ENCODE data around the gene ABCA4. TPM values are rescaled to one million over a fixed set of nuclear protein-coding genes. Genes with fewer than 3 reads are reported as not detected.

The ABCA4 gene
- total RNA-seq, 2 experiments from 2014 or later, result 0.14 to 0.18 TPM

DNA sequence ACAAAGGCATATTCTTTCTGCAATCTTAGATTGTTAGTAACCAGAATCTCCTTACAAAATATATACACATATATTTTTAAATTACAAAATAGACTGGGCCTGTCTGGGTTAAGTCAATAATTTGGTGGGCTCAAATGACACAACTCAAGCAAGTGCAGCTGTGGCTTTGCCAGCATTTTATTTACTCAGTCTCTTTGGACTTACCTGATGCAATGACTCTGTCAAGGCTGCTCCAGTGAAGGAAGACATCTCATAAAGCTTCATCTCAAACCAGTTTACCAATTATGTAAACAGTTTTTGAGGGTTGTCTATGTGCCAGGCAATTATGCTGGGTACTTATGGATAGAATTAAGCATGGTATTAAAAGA lies 22.8 kb upstream of the ABCA4 start:
- Mint-ChIP-seq H3K4me1 (no peaks in the 10 kb centered on the region), H3K27me3 (peaks cover 2% of the 10 kb centered on the region), H3K4me3 (no peak overlapping the region), H3K9me3 (ENCODE audit: low read depth) (no peaks in the 10 kb centered on the region), H3K27ac (no peak overlapping the region), H3K36me3 (ENCODE audit: low read depth) (no peaks in the 10 kb centered on the region)
- ChIA-PET POLR2A (no interaction called here), CTCF (interaction anchor here (0.6 kb wide), 1 partner anchor 320 kb away, joined by 3 read pairs; no protein-coding TSS in a partner anchor)
- intact Hi-C loops (cut with DNase I, micrococcal nuclease), result no loop called here
- DNase-seq (no peak), ATAC-seq (no peak)

DNA sequence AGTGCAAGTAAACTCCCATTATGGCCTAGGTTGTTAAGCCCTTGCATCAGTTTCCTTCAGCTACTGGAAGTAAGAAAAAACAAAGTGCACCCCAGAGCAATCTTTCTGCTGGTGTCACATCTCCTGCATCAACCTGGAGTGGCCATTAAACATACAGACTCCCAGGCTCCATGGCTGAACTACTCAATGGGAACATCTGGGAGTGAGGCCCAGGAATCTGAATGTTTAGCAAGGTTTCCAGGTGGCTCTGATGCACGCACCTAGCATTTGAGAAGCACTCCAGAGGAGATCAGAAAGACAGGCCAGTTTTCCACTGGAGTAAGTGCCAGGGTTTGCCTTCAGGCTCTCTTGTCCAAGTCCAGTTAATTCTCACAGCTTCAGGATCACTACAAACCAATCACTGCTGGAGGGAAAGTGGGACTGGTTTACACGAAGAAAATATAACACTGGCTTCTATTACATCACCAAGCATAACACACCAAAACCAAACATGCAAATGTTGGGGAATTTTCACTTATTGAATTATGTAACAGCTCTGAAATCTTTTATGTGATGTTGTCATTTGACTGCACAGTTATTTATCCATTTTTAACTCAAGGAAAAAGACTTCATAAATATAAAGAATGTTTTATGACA lies 22.3 kb upstream of the ABCA4 start:
- POLR2A ChIA-PET, result no interaction called here
- Mint-ChIP-seq H3K9me3 (ENCODE audit: low read depth) (no peaks in the 10 kb centered on the region), H3K36me3 (ENCODE audit: low read depth) (no peaks in the 10 kb centered on the region), H3K4me1 (no peaks in the 10 kb centered on the region), H3K27ac (no peak overlapping the region), H3K4me3 (no peak overlapping the region), H3K27me3 (peaks cover 2% of the 10 kb centered on the region)
- DNase-seq, result no peak
- CTCF ChIA-PET, result interaction anchor here (0.6 kb wide), 1 partner anchor 320 kb away, joined by 3 read pairs; no protein-coding TSS in a partner anchor
- no peak for ATAC-seq
- intact Hi-C loops (cut with DNase I, micrococcal nuclease), result no loop called here

DNA sequence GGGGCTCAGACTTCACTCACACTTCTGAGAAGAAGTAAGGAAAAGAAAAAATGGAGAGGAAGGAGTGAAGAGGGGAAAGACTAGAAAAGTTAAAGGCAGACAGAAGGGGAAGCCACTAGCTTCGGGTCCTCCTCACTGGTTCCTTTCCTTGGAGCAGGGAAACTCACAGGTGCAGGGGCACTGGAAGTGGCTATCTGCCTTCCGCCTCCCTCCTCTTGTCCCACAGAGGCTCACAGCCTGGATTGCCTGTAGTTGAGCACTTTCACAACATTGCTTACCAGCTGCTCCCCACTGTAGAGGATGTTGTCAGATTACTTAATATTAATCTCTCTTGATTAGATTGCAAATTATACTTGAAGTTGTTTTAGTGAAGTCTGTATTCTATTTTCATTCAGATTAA lies 21.6 kb upstream of the ABCA4 start:
- DNase-seq (no peak), ATAC-seq (no peak)
- Mint-ChIP-seq H3K9me3 (ENCODE audit: low read depth) (no peaks in the 10 kb centered on the region), H3K27ac (no peak overlapping the region), H3K4me1 (no peaks in the 10 kb centered on the region), H3K27me3 (peaks cover 2% of the 10 kb centered on the region), H3K4me3 (no peak overlapping the region), H3K36me3 (ENCODE audit: low read depth) (no peaks in the 10 kb centered on the region)
- POLR2A ChIA-PET, result no interaction called here
- CTCF ChIA-PET, result no interaction called here
- intact Hi-C loops (cut with DNase I, micrococcal nuclease), result no loop called here

DNA sequence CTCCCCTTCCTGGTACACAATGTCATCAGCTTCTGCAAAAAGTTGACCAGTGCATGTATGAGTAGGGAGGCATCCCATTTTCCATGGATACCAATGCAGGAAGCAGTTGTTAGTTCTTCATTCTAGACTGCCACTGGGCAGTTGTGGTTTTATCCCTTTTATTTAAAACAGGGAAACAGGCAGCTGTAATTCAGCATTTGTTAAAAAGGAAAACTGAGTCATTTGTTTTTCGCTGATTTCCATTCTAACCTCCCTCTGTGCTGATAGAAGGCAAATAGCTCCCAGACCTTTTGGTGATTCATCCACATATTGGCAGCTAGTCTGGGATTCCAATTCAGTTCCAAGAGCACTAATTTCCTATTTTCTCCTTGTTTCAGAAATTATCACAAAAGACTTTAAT lies 21.1 kb upstream of the ABCA4 start:
- Mint-ChIP-seq H3K27me3 (peaks cover 2% of the 10 kb centered on the region), H3K4me1 (no peaks in the 10 kb centered on the region), H3K9me3 (ENCODE audit: low read depth) (no peaks in the 10 kb centered on the region), H3K36me3 (ENCODE audit: low read depth) (no peaks in the 10 kb centered on the region), H3K27ac (no peak overlapping the region), H3K4me3 (no peak overlapping the region)
- POLR2A ChIA-PET, result no interaction called here
- ATAC-seq (no peak), DNase-seq (no peak)
- intact Hi-C loops (cut with DNase I, micrococcal nuclease), result no loop called here
- CTCF ChIA-PET, result no interaction called here

DNA sequence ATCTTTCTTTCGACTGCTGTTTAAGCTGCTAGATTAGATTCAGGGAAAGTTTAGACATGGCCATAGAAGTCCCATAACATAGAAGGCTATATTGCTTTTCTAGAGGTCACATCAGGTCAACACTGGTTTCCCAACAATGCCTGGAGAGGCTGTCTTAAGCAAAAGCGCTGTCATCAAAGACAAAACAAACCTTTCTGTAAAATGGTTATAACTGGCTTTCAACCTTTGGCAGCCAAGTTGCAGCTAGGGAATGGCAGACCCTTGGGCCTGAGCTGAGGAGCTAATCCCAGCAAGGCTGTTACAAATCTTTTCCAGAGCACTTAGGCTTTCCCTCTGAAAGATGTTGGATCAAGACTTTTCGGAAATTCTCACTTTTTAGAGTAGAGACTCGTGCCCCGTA lies 11.2 kb upstream of the ABCA4 start:
- POLR2A ChIA-PET, result interaction anchor here (0.7 kb wide), 1 partner anchor 55 kb away, joined by 3 read pairs; no protein-coding TSS in a partner anchor
- CTCF ChIA-PET, result no interaction called here

DNA sequence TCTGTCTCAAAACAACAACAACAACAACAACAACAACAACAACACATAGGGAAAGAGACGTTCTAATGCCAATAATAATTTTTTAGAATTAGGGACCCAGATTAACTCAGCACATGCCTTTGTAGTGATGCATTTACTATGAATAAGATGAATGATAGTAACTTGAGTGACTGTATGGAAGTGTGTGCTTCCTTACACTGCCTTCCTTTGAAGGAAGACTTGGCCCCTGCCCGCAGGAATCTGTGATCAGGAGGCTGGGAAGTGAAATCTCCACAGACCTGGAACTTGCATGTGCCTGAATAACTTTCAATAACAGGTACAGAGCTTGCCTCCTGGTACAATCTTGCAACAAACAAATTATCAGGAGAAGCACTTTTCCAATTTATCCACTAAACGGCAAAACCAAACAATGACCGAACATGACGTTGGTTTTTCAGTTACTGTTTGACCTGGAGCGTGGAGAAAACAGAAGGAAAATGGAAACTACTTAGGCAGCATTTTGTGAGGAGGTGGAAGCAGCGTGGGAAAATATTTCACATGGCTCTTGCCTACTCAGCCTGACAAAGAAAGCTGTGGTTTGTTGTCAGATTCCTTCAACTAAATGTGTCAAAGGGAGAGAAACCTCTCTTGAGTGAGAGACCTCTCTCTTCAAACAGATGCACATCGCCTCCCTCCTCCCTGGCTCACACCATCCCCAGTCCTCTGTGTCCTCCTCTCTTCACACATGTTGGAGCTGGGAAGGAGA lies 10.1 kb upstream of the ABCA4 start:
- Mint-ChIP-seq H3K9me3 (ENCODE audit: low read depth) (peaks cover 6% of the 10 kb centered on the region), H3K4me1 (no peaks in the 10 kb centered on the region), H3K4me3 (no peak overlapping the region), H3K27ac (no peak overlapping the region), H3K36me3 (ENCODE audit: low read depth) (no peaks in the 10 kb centered on the region), H3K27me3 (peaks cover 9% of the 10 kb centered on the region)
- CTCF ChIA-PET, result no interaction called here
- POLR2A ChIA-PET, result no interaction called here
- ATAC-seq, result no peak
- intact Hi-C loops (cut with DNase I, micrococcal nuclease), result no loop called here
- no peak for DNase-seq

More for the DNA sequence above, 11.2 kb upstream of the ABCA4 start:
- intact Hi-C loops (cut with DNase I, micrococcal nuclease), result no loop called here
- Mint-ChIP-seq H3K27ac (no peak overlapping the region), H3K4me3 (no peak overlapping the region), H3K4me1 (no peaks in the 10 kb centered on the region), H3K9me3 (ENCODE audit: low read depth) (peaks cover 6% of the 10 kb centered on the region), H3K36me3 (ENCODE audit: low read depth) (no peaks in the 10 kb centered on the region), H3K27me3 (peaks cover 9% of the 10 kb centered on the region)
- DNase-seq (no peak), ATAC-seq (no peak)

DNA sequence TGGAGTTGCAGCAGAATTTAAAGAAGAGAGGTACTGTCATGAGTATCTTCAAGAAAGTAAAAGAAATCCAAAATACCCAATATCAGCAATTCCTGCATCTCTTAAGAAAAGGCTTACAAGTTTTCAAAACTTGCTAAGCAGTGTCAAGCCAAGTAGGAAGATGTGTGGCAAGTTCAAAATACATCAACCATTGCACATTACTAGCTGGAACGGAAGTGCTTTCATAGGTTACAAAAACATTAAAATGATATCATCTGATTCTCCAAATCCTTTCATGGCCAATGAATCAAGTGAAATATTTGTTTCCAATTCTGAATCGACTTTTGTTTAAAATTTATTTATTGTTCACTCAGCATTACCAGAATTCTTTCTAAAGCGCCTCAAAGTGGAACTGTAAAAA lies 5.7 kb upstream of the ABCA4 start:
- DNase-seq, result no peak
- Mint-ChIP-seq H3K27me3 (peaks cover 5% of the 10 kb centered on the region), H3K36me3 (ENCODE audit: low read depth) (no peaks in the 10 kb centered on the region), H3K9me3 (ENCODE audit: low read depth) (no peaks in the 10 kb centered on the region), H3K27ac (no peak overlapping the region), H3K4me3 (no peak overlapping the region), H3K4me1 (no peaks in the 10 kb centered on the region)
- POLR2A ChIA-PET, result no interaction called here
- intact Hi-C loops (cut with DNase I, micrococcal nuclease), result no loop called here
- CTCF ChIA-PET, result interaction anchor here (1.0 kb wide), 1 partner anchor 86 kb away, joined by 3 read pairs; no protein-coding TSS in a partner anchor
- no peak for ATAC-seq

DNA sequence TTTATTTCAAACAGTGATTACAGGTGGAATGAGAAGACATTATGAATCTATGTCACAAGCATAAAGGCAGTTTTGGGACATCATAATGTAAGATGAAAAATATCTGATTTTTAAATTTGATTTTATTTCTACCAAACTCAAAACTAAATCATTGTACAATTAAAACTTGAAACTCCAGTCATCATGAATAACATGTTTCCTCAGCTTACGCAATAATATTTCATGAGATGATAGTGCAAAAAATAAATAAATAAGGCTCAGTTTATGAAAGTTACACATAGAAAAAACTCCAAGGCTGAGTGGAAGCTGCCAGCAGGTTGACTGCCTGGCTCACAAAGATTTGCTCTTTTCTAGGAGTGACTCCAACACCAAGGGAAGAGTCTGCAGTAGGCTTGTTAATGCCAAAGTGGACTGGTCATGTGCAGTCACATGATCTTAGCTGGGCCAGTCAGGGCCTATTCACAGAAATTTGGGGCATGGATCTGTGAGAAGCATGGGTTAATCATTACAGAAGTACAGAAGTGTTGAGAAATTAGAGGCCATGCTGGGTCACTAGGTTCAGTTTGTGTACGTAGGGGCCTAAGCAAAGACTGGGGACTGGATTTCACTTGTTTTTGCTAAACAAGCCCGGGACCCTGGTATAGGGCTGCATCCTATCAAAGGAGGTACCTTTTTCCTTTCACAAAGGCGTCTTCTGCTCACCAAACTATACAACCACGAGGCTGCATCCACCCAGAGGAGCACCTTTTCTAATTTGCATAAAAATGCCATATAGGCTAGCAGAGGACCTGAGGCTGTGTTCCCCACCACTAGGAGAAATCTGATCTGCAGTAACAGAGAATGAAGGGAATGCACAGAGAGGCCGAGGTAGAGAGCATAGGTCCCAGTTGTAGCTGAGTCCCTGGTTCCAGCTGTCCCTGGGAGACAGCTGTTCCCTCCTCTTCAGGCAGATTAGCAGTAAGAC lies 4.9 kb upstream of the ABCA4 start:
- no peak for ATAC-seq
- no peaks in the 10 kb centered on the region for H3K36me3 Mint-ChIP-seq (ENCODE audit: low read depth)
- H3K27me3 Mint-ChIP-seq, result peaks cover 5% of the 10 kb centered on the region
- intact Hi-C loops (cut with DNase I, micrococcal nuclease), result no loop called here
- H3K4me3 Mint-ChIP-seq, result no peak overlapping the region
- ChIA-PET CTCF (interaction anchor here (1.0 kb wide), 2 partner anchors 44 to 86 kb away, joined by 3 read pairs; no protein-coding TSS in a partner anchor), POLR2A (no interaction called here)
- H3K9me3 Mint-ChIP-seq (ENCODE audit: low read depth), result no peaks in the 10 kb centered on the region
- no peak overlapping the region for H3K27ac Mint-ChIP-seq
- no peaks in the 10 kb centered on the region for H3K4me1 Mint-ChIP-seq
- no peak for DNase-seq

DNA sequence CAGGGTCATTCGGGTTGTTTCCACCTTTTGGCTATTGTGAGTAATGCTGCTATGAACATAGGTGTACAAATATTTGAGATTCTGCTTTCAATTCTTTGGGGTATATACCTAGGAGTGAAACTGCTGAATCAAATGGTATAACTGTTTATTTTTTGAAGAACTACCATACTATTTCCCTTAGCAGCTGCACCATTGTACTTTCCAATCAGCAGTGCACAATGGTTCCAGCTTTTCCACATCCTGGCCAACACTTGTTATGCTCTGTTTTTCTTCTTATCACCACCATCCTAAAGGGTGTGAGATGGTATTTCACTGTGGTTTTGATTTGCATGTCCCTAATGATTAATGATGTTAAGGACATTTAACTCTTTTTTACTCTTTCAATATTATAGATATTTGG lies 3.6 kb upstream of the ABCA4 start:
- Mint-ChIP-seq H3K9me3 (ENCODE audit: low read depth) (no peaks in the 10 kb centered on the region), H3K4me1 (no peaks in the 10 kb centered on the region), H3K27ac (no peak overlapping the region), H3K36me3 (ENCODE audit: low read depth) (no peaks in the 10 kb centered on the region), H3K27me3 (peaks cover 5% of the 10 kb centered on the region), H3K4me3 (no peak overlapping the region)
- DNase-seq (no peak), ATAC-seq (no peak)
- ChIA-PET POLR2A (no interaction called here), CTCF (interaction anchor here (1.0 kb wide), 1 partner anchor 45 kb away, joined by 3 read pairs; no protein-coding TSS in a partner anchor)
- intact Hi-C loops (cut with DNase I, micrococcal nuclease), result no loop called here

DNA sequence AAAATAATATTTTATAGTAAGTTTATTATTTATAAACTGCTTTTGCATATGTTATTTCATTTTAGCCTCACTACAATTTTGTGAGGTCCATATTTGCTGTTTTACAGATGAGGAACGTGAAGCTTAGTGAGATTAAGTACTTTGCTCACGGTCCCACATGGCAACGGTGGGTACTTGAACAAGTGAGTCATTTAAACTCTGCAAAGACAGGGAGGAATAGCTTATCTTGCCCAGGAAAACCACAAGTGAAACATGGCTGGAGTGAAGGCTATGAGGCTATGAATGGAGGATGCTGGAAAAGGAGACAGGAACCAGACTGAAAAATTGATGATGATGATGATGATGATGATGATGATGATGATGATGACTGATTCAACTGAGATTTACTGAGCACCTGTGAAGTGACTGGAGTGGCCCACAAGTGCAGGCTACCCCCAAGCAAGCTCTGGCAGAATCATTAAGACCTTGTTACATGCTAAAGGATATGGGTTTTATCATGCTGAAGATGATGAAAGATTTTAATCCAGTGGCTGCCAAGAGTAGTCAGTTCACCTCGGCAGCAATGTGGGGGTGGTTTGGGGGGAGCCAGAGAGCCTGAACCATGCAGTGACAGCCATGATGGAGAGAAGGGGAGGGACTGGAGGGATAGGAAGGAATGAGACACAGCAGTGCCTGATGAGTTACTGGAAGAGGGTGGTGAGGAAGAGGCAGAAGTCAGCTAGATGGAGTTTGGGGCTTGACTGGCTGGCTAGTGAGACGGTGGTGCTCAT lies 1.4 kb upstream of the ABCA4 start:
- POLR2A ChIA-PET, result interaction anchor here (0.6 kb wide), 1 partner anchor 1041 kb away, joined by 3 read pairs; no protein-coding TSS in a partner anchor
- Mint-ChIP-seq H3K27ac (no peak overlapping the region), H3K4me3 (no peak overlapping the region), H3K36me3 (ENCODE audit: low read depth) (no peaks in the 10 kb centered on the region), H3K27me3 (no peaks in the 10 kb centered on the region), H3K9me3 (ENCODE audit: low read depth) (no peaks in the 10 kb centered on the region), H3K4me1 (no peaks in the 10 kb centered on the region)
- intact Hi-C loops (cut with DNase I, micrococcal nuclease), result no loop called here
- ATAC-seq (no peak), DNase-seq (no peak)
- CTCF ChIA-PET, result interaction anchor here (0.9 to 1.2 kb wide), 3 partner anchors 32 to 213 kb away, joined by 3 to 4 read pairs (median 3); no protein-coding TSS in a partner anchor

DNA sequence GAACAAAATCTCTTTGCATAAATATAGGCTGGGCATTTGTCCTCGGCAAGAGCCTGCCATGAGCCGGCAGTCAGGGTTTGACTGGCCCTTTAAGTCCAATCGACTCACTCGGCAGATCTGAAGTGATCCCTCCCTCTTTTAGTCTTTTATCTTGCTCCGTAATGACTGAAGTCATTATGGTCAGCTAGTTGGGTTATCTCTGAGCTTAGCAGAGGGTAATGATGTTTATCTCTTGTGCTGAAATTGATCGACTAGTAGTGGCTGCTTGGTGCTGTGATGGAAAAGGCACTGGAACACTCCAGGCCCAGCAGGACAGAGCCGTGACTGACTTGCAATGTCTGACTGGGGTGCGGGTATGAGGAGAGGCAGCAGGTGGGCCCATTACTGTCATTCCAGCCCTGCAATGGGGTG lies 468 bp upstream of the ABCA4 start:
- ATAC-seq (no peak), DNase-seq (no peak)
- Mint-ChIP-seq H3K4me1 (no peaks in the 10 kb centered on the region), H3K36me3 (ENCODE audit: low read depth) (no peaks in the 10 kb centered on the region), H3K4me3 (no peak overlapping the region), H3K27me3 (no peaks in the 10 kb centered on the region), H3K27ac (no peak overlapping the region), H3K9me3 (ENCODE audit: low read depth) (no peaks in the 10 kb centered on the region)
- ChIA-PET CTCF (no interaction called here), POLR2A (no interaction called here)
- intact Hi-C loops (cut with DNase I, micrococcal nuclease), result no loop called here

All from activated CD4-positive, alpha-beta T cell treated with anti-CD3 and anti-CD28 coated beads for 36 hours (primary cell).